ES-I3 (cell line): ENCODE results near the gene TTC28.

Experiments
- H3K36me3 ChIP-seq: 2 replicates; pipeline ENCODE4 v1.6.1; 2013; ENCODE audit warnings: mild to moderate bottlenecking, low read length, control low read depth, moderate library complexity; ENCODE audit not compliant: insufficient read depth
- H3K4me1 ChIP-seq: 2 replicates; pipeline ENCODE4 v1.6.1; 2013; ENCODE audit warnings: mild to moderate bottlenecking, control low read depth, low read length; ENCODE audit not compliant: insufficient read depth
- H3K9ac ChIP-seq: 2 replicates; pipeline ENCODE4 v1.6.1; 2013; ENCODE audit warnings: low read depth, mild to moderate bottlenecking, low read length, moderate library complexity
- H3K9me3 ChIP-seq: 2 replicates; pipeline ENCODE4 v1.6.1; 2013; ENCODE audit warnings: mild to moderate bottlenecking, low read length, moderate library complexity; ENCODE audit not compliant: control insufficient read depth, insufficient read depth

The TTC28 gene

DNA sequence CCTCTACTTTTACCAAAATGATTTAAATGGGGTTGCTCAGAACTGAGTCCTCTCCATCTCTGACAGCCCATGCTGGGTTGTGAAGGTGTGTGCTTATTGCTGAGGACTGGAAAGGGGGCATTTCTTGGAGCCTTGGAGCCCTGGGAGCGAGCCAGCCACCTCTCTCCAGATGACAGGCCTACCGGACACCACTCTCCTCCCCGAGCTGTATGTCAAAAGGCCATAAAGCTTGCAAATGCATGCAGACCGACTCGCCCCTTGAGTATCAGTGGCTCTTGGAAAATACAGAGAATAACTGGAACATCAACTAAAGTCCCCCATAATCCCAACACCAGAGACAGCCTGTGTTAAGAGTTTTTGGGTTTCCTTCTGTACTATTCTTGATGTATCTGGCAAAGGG lies 692.7 kb downstream of the TTC28 start:
- no peaks in the 10 kb centered on the region; the same call in 1 of the 2 replicates for H3K4me1 ChIP-seq
- H3K9ac ChIP-seq = no peak overlapping the region
- H3K36me3 ChIP-seq = no peaks in the 10 kb centered on the region
- H3K9me3 ChIP-seq = no peaks in the 10 kb centered on the region

DNA sequence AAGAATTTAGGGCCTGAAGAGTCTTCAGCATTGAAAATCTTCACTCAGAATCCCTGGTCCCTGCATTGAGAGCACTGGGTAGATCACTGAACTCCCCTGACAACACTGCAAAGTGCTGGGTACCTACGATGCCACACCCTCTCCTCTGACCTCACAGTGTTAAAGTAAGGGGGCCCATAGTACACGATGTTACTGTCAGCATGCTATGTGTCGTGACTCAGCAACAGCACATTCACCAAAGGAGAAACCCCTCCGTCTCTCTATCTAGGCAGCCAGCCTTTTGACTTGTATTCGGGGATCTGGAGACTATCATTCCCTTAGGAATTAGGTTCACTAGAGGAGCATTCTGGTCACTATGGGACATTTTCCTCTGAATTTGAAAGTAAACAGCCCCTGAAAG lies 693.2 kb downstream of the TTC28 start:
- no peak overlapping the region for H3K9ac ChIP-seq
- H3K9me3 ChIP-seq = no peaks in the 10 kb centered on the region
- no peaks in the 10 kb centered on the region for H3K36me3 ChIP-seq
- H3K4me1 ChIP-seq = no peaks in the 10 kb centered on the region; the same call in 1 of the 2 replicates

DNA sequence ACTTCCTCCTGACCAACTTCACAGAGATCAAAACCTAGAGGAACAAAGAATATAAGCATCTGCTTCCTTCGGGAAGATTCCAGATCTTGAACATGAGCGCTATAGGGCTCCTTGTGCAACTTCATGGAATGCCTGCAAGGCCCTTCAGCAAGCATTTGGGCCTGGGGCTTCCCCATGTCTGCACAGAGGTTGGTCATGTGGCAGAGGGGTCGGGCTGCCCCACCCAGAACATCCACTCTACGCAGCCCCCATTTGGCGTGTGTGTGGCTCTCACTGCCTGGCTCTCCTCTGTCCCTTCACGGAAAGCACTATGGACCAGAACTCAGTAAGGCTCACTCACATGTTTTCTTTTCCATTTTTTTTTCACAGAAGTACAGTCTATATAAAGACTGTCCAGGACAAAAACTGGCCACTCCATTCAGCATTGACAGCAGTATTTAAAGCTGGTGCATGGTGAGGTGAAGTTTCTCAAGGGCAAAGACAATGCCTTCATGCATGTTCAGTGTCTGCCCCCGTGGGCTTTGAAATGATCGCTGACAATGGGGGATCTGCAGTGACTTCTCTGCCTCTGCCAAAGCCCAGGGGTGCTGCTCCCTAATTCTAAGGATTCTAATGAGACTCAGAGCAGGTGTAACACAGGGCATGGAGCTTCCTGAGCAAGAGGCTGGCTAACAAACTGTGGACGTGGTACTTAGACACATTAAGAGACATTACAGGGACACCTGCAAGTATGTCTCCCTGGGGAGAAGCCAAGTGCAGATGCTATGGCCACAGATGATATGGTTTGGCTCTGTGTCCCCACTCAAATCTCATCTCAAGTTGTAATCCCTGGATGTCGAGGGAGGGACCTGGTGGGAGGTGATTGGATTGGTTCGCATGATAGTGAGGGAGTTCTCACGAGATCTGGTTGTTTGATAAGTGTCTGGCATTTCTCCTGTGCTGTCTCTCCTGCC lies 694.0 kb downstream of the TTC28 start:
- Histone ChIP-seq H3K36me3 (no peaks in the 10 kb centered on the region), H3K9ac (no peak overlapping the region)

DNA sequence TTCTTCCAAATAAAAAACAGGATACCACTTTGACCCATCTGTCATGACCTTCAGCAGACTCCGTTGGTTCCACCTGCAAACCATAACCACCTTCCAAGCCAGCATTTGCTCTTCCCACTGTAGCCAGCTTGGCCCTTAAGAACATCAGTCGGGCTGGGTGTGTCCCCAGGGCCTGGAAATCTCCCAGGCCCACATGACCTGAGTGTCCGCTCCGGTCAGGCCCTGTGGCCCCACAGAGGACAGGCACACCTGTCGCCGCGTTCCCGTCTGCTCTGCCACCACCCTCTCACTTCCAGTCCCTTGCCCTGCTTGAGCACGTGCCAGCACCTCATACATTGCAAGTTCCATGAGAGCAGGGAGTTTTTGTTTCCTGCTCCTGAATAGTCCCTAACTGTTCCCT lies 694.9 kb downstream of the TTC28 start:
- Histone ChIP-seq H3K9me3 (no peaks in the 10 kb centered on the region), H3K9ac (no peak overlapping the region), H3K4me1 (peaks cover 12% of the 10 kb centered on the region), H3K36me3 (no peaks in the 10 kb centered on the region)

More for the DNA sequence above, 694.0 kb downstream of the TTC28 start:
- H3K4me1 ChIP-seq = peaks cover 4% of the 10 kb centered on the region; the same call in 1 of the 2 replicates
- no peaks in the 10 kb centered on the region for H3K9me3 ChIP-seq

DNA sequence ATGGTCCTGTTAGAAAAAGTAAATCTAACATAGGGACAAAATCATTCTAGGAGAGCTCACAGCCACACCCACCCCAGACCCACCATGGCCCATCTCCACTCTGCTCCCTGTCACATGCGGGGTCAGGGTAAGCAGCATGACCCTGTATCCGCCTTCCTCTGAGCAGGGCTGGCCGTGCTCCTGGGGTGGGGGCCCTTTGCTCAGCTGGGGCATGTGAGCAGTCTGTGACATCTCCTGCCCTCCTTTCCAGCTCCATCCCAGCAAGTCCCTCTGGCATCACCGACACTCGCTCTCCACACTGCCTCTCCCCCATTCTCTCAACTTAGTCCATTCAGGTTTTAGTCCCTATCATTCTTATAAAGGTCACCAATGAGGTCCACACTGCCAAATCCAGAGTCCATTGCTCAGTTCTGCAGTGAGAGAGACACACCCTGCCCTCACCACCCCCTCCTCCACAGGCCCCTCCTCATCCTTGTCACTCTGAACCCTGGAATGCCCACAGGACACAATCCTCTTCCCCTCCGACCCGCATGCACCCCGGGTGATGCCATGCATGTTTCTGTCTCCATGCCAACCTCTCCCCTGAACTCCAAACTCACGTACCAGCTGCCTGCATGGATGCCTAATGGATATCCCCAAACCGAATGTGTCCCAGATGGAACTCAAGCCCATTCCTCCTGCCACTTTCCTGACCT lies 695.5 kb downstream of the TTC28 start:
- no peak overlapping the region for H3K9ac ChIP-seq
- H3K36me3 ChIP-seq = no peaks in the 10 kb centered on the region
- H3K4me1 ChIP-seq = peaks cover 14% of the 10 kb centered on the region
- H3K9me3 ChIP-seq = no peaks in the 10 kb centered on the region

DNA sequence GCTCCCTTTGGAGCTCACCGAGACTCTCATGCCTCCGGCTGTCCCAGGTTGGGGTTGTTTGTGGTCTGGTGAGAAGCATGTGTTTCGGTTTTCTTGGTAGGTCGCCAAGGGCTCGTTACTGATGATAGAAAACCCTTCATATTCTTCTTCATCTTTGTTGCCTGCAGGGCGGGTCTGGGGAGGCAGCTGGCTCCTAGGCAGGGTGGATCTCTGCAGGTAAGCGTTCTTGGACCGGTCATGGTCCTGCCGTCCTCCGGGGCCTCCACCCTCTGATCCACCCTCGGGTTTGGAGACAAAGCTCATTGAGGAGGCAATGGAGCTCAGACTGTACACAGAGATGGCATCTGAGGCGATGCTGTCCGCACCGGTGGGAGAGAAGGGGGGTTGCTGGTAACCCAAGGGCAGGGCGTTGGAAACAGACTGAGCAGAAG lies 696.3 kb downstream of the TTC28 start:
- H3K4me1 ChIP-seq = peaks cover 14% of the 10 kb centered on the region
- no peak overlapping the region for H3K9ac ChIP-seq
- no peaks in the 10 kb centered on the region for H3K36me3 ChIP-seq
- H3K9me3 ChIP-seq = no peaks in the 10 kb centered on the region

DNA sequence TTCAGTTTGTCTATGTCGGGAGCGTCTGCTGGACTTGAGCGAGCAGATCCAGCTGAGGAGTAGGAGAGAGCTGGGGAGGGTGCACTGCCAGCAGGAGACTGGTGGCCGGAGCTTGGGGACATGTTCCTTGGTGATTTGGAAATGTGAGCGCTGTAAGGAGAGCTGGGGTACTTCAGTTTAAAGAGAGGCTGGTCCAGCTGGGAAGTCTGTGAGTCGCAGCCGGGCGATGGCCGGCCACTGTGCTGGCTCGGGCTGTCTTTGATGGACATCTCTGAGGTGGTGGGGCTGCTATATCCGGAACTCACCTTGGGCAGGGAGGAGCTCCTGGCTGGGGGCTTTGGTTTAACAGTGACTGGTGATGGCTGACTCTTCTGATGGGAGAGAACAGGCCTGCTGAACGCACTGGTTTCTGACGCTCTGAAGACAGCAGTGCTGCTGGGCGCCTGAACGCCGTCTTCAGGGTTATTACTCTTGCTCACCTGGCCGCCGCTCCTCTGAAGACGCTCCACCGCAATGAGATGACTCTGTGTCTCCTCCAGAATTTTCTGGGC lies 696.9 kb downstream of the TTC28 start:
- H3K36me3 ChIP-seq = no peaks in the 10 kb centered on the region
- H3K4me1 ChIP-seq = peaks cover 14% of the 10 kb centered on the region
- H3K9me3 ChIP-seq = no peaks in the 10 kb centered on the region
- no peak overlapping the region for H3K9ac ChIP-seq

DNA sequence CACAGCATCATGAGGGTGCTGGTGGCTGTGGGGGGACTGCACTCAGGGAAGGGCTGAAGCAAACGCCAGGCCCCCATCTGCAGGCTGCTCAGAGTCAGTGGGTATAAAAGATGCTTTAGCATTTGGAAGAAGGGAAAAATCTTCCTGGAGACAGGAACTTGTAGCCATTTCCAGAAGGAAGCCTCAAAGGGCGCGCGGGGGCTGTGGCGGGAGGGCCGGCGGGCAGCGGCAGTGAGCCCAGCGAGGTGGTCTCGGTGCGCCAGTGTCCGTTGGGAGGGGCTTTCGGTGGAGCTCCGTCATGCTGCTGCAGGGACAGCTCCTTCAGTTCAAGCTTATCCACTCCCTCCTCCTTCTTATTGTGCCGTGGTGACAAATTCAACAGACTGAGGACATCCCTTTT lies 697.5 kb downstream of the TTC28 start:
- H3K9me3 ChIP-seq = no peaks in the 10 kb centered on the region
- H3K36me3 ChIP-seq = no peaks in the 10 kb centered on the region
- no peak overlapping the region for H3K9ac ChIP-seq
- H3K4me1 ChIP-seq = peaks cover 14% of the 10 kb centered on the region

DNA sequence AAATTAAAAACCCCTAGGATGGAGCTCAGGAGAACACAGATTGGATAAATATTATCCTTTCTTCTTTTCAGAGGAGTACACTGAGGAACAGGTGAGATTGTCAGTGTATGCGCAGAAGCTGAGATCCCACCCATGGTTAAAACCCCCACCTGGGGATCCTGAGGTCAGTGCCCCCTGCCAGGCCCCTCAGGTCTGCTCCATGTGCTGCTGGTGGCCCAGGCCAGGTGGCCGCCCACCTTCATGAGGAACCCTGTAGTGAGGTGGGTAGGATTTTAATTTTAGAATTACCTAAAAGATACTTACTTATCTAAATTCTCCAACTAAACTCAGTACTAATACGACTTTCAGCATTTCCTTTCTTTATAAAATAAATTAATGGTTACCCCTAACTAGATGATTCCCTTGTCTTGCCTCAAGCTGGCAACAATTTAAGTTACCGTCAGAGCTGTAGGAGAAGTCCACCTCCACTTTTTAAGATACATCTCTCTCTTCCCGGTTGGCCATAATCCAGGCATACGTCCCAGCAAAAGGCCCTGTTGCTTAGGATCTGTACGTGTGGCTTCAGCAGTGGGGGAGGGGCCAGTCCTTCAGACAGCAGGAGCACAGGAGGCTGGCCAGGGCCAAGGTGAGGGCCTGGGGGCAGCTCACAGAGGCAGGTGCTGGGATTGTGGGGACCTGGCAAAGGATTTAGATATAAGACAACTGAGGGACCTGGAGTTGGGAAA lies 699.1 kb downstream of the TTC28 start:
- H3K4me1 ChIP-seq = peaks cover 14% of the 10 kb centered on the region
- H3K9me3 ChIP-seq = no peaks in the 10 kb centered on the region
- H3K36me3 ChIP-seq = no peaks in the 10 kb centered on the region
- H3K9ac ChIP-seq = no peak overlapping the region

DNA sequence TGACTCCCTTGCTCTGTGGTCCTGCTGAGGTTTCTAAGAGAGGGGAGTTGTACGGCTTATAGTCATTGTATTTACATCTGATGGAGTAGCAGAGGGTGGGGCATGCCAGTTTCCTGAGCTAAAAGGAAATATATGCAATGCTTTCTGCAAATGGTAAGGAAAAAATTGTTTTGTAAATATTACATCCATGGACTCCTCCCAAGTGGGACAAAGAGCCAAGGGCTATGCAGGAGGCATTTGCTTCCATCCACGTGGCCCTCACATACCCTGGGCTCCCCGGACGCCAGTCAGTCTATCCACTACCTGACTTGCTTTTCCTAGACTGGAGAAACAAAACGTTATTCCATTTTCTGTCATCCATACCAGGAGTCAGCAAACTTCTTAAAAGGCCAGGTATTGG lies 700.8 kb downstream of the TTC28 start:
- no peaks in the 10 kb centered on the region for H3K36me3 ChIP-seq
- peaks cover 14% of the 10 kb centered on the region for H3K4me1 ChIP-seq
- no peaks in the 10 kb centered on the region for H3K9me3 ChIP-seq
- H3K9ac ChIP-seq = no peak overlapping the region

DNA sequence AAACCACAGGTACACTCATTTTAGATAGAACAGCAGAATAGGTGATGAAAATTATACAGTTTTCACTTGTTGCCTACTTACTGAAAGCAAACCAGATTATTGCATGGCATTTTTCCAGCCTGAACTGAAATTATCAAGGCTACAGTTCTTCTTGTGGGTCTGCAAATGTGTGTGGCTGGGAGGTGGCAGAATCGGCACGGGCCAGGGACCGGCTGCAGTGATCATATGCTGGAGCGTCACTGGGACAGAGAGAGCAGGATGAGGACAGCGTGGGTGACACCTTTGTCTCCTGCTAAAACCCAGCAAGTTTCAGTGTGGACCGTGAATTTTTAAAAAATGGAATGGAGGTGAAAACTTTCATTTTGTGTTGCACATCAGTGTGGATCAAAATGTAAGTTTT lies 701.3 kb downstream of the TTC28 start:
- Histone ChIP-seq H3K9ac (no peak overlapping the region), H3K36me3 (no peaks in the 10 kb centered on the region), H3K4me1 (peaks cover 14% of the 10 kb centered on the region), H3K9me3 (no peaks in the 10 kb centered on the region)

DNA sequence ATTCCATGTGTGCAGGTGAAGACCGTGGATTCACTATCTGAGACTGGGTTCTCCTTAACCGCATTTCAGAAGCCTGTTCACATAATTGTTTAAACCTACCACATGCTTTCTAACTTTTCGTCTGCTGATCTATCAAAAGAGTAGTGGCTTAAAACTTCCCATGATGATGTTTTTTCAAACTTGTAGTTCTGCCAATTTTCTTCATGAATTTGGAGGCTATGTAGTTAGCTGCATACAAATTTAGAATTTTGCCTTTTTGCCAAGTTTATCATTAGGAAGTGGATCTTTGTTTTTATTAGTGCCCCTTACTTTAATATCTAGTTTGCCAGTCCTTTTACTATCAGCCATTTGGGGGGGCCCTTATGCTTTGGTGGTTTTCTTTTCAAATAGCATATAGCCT lies 703.1 kb downstream of the TTC28 start:
- Histone ChIP-seq H3K9ac (no peak overlapping the region), H3K36me3 (no peaks in the 10 kb centered on the region), H3K4me1 (peaks cover 14% of the 10 kb centered on the region), H3K9me3 (no peaks in the 10 kb centered on the region)

DNA sequence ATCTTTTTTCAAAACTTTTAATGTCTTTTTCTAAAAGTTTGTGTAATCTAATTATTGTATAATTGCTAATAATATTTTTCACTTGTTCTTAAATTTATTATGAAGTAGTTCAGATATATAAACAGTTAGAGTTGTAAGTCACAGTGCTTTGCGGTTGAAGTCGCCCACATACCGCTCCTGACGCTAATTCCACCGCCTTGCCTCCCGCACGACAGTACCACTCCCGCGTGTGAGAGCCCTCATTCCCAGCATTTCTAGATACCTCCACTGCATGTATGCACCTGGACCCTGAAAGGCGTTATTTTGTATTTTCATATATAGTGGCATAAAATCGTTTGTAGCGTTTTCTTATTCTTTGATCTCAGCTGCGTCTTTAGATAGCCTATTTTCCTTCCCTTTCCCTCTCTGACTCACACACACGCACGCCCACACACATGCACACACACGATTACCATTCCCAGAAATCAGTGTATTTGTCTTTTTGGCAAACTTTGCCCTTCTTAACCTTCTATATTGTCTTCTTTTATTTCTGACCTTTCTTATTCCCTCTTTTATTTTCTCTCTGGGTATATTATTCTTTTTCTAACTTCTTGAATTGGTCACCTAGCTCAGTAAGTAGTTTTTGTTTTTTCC lies 704.1 kb downstream of the TTC28 start:
- Histone ChIP-seq H3K36me3 (no peaks in the 10 kb centered on the region), H3K4me1 (peaks cover 9% of the 10 kb centered on the region; the same call in 1 of the 2 replicates), H3K9ac (no peak overlapping the region), H3K9me3 (no peaks in the 10 kb centered on the region)

DNA sequence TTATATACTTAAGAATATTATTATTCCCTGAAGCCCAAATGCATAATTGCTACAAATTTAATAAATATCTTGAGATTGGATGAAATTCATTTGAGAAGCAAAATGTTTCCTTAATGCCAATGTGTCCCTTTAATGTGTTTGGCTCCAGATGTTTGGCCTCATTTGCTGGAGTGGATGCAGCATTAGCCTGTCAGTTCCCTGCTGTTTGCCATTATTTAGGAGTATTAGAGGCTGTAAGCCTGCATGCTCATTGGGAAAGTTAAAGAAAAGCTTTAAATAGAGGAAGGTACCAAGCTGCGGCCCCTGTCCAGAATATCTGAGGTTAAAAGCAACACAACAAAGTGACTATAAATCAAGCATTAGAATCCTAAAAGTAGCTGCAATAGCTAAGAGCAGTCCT lies 705.8 kb downstream of the TTC28 start:
- no peak overlapping the region for H3K9ac ChIP-seq
- H3K36me3 ChIP-seq = no peaks in the 10 kb centered on the region; the same call in 1 of the 2 replicates
- no peaks in the 10 kb centered on the region for H3K9me3 ChIP-seq
- no peaks in the 10 kb centered on the region for H3K4me1 ChIP-seq
